Stimulated activated CD4-positive, alpha-beta T cell treated with anti-CD3 and anti-CD28 coated beads, Interleukin-15, amount 100 ng/mL, for 1 hour (primary cell): Measurements from ENCODE around the gene SH3BGR.

Source experiments
- DNase-seq, 2 donors: peaks; one replicate each; pipeline ENCODE4 v3.0.0-alpha.2; 2020; ENCODE audit warnings: low read depth in 1 of 2, low spot score in 1 of 2

The SH3BGR gene

DNA sequence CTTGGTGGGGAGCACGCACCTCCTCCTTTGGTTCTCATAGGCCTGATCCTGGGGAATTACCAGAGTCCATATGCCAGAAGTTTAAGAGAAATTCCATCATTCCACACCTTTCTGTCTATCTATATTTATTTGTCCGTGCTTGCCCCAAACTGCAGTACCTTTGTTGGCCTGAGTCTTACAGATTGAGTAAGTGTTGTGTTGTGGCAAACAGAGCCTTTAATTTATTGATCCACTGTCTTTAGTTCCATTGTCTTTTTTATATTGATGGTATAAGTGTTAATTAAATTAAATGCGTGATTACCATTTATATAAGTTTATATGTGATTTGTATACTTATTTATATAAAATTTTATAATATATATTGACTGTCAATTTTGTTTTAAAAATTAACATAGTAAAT is 4.9 kb downstream of the SH3BGR start:
- no peak for DNase-seq

DNA sequence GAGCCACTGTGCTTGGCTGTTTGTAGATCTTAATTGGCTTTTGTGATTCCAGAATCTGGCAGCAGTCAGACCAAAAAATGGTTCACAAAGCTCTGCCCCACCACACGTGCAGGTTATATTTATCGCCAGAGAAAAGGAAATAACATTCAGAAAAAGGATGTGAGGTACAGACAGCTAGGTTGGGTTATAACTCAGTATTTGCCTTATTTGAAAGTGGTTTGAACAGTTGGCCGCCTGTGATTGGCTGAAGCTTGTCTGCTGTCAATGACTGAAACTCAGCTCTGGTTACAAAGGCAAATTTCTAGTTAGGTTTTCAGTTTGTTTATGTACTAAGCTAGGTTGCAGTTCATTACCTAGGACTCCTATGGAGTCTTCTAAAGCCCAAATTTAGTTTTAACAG is 9.6 kb downstream of the SH3BGR start:
- no peak for DNase-seq

DNA sequence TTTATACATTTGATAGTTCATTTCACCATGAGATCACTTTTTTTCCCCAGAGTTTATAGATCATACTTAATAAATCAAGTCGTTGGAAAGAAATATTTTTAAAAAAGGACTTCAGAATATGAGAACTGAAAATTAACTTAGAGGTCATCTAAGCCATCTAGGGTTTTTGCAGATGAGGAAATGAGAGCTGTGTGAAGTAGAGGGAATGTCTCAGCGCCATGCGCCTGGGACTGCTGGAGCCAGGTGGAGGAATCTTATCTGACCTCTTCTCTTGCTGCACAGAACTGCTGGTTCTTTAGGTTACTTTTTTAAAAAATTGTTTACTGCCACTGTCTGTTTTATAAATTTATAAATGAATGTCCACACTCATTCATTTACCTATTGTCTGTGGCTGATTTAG is 11.5 kb downstream of the SH3BGR start:
- no peak for DNase-seq

DNA sequence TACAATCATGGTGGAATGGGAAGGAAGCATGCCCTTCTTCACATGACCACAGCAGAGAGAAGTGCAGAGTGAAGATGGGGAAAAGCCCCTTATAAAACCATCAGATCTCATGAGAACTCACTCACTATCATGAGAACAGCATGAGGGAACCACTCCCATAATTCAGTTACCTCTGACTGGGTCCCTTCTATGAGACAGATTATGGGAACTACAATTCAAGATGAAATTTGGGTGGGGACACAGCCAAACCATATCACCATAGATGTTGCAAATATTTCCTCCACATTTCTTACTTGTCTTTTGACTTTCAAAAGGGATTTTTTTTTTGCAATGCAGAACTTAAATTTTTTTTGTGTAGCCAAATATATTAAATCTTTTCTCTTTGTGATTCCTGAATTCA is 14.8 kb downstream of the SH3BGR start:
- DNase-seq, result no peak

DNA sequence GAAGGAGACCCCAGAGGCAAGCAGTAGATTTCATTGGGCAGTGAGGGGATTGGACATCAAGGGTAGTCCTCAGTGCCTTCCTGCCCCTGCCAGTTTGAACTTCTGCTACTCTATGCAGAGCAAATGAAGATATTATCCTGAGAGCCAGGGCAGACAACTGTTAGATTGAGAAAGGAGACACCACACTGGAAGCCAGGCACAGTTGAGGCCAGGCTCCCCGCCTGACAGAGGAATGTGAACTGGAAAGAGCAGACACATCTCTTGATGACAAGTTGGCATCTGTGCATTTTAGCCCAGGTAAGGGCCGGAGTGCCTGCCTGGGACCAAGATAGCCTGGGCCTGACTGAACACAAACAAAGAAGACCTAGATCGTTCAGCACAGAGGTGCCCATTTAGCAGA is 16.0 kb downstream of the SH3BGR start:
- DNase-seq, result no peak

DNA sequence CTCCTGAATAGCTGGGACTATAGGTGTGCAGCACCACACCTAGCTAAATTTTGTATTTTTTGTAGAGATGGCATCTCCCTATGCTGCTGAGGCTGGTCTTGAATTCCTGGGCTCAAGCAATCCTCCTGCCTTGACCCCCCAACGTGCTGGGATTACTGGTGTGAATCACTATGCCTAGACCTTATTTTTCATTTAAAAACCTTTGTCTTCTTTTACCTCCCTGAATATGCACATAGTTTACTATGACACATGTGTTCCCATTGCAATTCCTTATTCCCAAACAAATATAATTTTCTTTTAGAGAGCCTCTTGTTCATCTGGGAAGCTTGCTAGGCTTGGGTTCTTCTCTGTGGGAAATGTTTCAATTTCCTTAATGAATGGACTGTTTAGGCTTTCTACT is 16.8 kb downstream of the SH3BGR start:
- DNase-seq, result no peak

DNA sequence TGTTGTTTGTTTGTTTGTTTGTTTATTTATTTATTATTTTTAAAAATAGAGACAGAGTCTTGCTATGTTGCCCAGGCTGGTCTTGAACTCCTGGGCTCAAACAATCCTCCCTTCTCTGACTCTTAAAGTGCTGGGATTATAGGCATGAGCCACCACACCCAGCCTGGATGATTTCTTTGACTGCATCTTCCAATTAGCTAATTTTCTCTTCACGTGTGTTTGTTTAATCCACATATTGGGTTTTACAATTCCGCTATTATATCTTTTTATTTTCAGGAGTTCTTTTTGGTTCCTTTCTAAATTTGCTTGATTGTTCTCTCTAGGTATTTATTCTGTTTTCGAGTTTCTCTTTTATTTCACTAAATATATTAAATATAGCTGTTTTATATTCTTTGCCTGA is 19.8 kb downstream of the SH3BGR start:
- DNase-seq, result no peak

DNA sequence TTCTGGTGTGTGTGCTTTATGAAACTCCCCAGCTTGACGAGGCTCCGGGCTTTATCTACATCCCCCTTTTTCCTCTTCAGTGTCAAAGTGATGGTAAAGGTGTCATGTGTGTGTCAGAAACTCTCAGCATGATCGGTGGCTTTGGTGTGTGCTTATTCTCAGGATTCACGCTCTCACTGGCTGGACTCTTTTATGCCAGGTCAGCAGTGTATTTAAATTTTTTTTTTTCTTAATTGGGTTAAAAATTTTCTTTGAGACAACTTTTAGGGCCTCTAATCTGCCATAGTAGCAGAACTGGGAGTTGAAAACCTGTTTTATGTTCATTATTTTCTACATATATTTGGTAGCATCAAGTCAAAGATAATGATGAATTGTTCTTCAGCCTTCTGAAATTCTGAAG is 21.0 kb downstream of the SH3BGR start:
- no peak for DNase-seq

DNA sequence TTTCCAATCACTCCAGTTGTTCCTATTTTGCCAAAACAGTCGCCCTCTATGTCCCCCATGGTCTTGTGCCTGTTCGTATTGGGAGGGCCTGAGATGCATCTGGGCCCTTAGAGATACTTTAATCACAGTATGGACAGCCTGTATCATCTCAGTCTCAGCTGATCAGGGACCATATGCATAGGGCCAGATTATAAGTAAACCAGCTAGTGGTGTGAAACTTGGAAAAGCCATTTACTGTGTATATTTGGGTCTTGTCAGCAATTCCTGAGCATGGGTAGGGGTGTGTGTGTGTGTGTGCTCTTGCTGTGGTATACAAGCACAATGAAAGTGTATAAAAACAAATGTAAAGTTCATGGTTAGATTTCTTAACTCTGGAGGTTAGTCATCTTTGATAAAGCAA is 22.8 kb downstream of the SH3BGR start:
- no peak for DNase-seq

DNA sequence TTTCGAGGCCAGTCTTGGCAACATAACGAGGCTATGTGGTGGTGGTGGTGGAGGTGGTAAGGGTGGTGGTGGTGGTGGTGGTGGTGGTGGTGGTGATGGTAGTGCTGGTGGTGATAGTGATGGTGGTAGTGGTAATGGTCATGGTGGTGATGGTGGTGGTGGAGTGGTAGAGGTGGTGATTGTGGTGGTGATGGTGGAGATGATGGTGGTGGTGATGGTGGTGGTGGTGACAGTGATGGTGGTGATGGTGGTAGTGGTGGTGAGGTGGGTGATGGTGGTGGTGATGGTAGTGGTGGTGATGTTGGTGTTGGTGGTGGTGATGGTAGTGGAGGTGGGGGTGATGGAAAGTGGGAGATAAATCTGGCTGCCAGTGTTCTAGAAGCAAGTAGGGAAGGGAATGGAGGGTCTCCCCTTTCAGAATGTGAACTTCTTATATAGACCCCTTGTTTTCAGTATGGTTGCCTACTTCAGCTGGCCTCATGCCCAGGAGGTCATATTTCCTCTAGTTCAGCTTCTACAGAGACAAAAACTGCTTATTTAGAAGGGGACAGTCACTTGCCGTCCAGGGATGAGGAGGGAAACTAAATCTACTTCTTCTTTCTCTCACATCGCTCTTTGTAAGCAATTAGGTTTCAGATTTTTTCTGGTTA is 27.5 kb downstream of the SH3BGR start:
- no peak for DNase-seq

DNA sequence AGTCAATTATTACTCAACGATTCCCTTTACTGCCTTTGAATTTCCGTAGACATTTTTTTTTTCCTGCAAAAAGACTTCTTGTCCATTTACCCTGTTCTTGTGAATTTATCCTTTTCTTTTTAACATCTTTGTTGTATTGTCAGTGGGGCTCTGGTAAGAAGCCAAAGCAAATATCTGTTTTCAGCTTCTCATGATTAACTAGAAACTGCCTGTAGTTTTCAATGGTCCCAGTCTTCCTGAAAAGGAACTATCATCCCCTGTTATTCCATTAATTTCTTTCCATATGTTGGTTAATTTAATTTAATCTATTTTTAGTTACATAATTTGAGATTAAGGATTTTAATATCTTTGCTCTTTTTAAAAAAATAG is 28.0 kb downstream of the SH3BGR start:
- no peak for DNase-seq

DNA sequence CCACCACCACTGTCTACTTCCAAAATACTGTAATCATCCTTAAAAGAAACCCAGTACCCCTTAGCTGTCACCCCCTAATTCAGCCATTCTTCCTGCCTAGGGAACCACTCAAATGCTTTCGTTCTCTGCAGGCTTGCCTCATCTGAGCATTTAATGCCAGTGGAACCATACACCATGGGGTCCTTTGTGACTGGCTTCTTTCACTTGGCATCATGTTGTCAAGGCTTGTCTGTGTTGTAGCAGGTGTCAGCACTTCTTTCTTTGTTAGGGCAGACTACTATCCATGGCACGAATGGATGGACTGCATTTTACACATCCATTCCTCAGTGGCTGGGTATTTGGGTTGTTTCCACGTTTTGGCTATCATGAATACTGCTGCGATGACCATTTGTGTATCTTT is 28.5 kb downstream of the SH3BGR start:
- no peak for DNase-seq

DNA sequence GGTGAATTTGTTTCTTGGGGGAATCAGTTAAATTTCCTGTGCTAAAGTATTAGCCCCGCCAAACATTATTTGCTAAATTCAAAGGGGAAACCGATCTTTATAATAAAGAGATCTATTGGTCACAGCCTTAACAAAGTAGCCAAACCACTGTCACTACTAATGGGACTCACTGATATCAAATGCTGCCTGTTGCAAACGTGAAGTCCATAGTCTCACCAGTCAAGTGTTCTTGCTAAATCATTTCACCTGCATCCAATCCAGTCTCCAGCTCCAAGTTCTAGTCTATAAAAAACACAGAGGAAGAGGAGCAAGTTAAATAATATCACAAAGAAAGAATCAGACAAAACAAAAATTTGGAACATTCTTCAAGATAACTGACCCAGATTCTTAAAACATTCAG is 30.1 kb downstream of the SH3BGR start:
- no peak for DNase-seq

DNA sequence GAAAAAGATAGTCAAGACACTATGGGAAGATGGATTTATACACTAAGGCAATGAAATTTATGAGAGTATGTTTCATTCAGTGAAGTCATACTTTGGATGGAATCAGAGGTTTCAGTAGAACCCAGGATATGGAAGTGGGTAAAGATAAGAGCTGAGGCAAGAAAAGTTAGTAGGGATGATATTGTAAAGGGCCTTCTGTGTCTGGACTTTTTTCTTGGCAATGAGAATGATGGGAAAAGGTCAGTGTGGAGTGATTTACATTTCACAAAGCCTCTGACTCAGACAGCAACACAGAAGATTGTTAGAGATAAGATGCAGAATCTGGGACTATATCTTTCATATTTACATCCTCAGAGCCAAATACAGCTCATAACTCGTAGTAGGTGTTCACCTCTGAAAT is 32.1 kb downstream of the SH3BGR start:
- DNase-seq, result no peak

DNA sequence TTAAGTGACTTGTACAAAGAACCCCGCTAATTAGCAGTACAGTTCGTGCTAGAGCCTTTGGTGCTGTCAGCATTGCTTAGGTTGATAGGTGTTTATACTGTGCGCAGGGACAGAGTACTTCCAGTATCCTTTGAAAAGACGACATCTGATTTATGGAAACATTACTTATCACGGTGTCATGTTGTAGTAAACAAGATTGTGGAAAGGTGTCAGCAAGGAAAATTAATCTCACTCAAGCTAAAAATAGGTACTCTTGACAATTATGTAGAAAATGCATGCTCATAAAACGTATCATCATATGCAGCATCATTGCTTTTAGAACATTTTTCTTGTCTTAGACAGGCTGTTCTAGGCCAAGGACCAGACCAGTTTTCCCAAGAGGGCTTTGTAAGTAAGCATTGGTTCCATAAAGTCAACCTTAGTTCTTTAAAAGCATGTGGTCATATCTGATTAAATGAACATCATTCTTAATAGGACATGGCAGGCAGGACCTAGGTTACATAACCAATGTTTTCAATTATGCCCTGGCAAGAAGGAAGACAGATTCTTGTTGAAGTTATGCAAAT is 33.0 kb downstream of the SH3BGR start:
- no peak for DNase-seq

DNA sequence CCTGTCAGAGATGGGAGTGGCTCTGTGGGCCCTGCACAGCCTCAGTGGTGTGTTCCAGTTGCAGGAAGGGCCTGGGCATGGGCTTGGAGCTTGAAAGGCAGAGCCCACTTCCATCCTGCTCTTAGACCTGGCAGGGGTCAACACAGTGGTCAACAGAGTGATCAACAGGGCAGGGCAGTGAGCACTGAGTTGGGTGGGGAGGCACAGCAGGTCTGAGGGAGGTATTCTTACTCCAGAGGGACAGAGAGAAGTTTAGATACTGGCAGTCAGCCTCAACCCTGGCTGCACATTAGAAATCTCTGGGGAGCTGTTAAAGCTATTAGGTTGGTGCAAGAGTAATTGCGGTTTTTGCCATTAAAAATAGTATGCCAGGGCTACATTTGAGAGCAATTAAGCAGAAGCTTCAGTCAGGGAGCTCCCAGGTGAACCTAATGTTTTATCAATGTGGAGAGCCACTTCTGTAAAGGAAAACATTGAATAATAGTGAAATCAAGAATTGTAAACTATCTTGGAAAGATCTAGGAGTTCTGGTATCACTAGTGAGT is 37.7 kb downstream of the SH3BGR start:
- no peak for DNase-seq

DNA sequence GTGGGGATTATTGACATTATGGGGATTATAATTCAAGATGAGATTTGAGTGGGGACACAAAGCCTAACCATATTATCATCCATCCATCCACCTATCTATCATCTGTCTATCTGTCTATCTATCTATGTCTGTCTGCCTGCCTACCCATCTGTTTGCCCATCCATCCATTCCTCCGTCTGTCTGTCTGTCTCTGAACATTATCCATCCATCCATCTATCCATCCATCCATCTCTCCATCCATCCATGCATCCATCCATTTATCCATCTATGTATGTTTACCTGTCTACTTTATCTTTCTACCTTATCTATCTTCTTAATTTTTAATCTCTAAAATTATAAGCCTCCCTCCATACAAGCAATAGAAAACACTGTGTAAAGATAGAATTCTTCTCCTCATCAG is 47.4 kb downstream of the SH3BGR start:
- DNase-seq, result no peak

DNA sequence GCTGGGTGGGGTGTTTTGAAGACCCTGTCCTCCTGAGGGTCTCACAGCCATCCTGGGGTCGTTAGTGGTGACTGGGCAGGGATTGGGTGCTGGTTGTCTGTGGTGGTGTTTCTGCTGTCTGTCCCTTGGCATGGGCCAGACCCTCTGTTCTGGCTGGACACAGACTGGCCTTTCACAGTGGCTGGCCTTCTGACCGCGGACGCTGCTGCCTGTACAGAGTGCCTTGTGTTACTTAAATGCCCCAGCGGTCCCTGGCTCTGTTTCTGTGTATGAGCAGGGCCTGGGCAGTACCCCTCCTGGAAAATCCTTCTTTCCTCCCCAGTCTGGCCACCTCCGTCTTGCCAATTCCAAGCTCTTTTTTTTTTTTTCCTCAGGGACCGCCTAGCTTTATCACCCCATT is 50.9 kb downstream of the SH3BGR start:
- no peak for DNase-seq

DNA sequence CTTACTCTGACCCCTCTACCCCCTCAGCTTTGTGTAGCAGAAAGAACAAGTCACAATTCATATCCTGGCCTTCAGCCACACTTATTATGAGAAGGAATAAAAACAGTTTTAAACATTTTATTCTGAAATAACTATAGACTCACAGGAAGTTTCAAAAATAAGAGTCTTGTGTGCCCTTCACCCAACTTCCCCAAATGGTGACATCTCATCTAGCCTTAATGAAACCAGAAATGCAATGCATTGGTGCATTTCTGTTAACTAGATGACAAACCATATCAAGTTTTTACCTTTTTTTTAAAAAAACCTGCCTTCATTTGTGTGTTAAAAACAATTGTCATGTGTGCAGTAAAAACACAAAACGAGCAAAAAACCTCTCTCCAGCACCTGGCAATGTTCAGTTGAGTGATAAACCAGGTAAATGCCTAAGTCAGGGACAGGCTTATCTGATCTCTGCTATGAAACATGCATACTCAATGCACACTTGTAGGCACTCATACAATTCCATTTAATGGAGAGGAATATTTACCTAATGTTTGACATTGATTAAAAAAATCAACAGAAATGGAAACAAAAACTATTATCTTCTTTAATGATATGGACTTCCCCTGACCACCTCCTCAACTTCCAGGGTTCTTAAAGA is 51.5 kb downstream of the SH3BGR start:
- no peak for DNase-seq

DNA sequence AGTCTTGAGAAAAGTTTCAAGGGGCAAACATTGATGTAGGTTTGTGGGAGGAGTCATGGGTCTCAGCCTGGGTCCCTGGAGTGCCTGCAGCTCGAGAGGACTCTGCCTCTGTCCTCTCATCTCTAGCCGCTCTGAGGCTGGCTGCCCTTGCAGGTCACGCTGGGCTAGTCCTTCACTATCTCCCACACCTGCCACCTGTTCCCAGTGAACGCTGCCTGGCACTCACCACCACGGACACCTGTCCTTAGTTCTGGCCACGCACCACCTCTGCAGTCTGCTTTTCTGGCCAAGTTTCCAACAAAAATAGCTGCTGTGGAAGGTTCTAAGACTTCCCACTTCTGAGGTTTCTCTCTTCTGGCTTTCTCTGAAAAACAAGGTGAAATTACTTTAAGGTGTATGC is 52.5 kb downstream of the SH3BGR start:
- DNase-seq, result no peak

DNA sequence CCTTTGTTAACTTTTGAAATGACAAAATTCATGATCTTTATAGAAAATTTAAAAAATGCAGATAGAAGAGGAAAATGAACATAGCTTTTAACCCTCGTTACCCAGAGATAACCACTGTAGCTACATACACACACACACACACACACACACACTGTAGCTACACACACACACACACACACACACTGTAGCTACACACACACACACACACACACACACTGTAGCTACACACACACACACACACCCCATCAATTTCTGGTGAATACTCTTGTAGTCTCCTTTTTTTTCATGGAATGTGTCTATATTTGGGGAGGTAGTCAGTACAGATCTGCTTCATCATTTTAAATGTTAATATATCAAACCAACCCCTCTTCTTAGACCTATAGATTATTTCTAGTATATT is 58.5 kb downstream of the SH3BGR start:
- DNase-seq, result no peak

DNA sequence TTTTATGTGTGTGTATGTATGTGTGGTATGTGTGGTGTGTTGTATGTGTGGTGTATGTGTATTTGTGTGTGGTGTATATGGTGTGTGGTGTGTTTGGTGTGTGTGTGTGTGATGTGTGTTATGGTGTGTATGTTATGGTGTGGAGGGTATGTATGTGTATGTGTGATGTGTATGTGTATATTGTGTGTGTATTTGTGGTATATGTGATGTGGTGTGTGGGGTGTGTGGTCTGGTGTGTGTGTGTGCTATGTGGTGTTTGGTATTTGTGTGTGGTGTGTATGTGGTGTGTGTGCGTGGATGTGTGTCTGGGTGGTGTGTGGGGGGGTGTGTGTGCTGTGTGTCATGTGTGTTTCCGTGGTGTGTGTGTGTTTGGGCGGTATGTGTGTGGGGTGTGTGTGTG is 59.3 kb downstream of the SH3BGR start:
- no peak for DNase-seq

DNA sequence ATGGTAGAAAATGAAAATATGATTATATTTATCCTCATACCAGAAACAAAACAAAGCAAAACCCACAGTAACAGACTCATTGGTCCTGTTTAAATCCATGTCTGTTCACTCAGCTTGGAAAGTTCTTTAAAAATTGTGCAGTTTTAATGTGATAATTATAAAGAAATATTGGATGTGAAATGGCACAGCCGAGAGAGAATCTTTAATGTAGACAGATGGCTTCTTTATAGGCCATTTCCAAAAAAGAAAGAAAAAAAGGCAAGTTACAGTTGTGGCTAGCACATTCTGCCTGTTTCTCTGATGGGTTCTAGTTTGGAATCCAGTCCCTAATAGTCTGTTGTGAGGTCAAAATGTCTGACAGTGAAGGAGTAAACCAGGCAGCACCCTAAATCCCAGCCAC is 62.0 kb downstream of the SH3BGR start:
- no peak for DNase-seq
